Middle frontal gyrus (tissue), 1 donor: ENCODE measurements around the gene MRGPRG.

ENCODE experiments used
- DNase-seq: peaks from one replicate; pipeline ENCODE4 v3.0.0-alpha.2; 2015; ENCODE audit warnings: low spot score; ENCODE audit errors: extremely low spot score

The MRGPRG gene

DNA sequence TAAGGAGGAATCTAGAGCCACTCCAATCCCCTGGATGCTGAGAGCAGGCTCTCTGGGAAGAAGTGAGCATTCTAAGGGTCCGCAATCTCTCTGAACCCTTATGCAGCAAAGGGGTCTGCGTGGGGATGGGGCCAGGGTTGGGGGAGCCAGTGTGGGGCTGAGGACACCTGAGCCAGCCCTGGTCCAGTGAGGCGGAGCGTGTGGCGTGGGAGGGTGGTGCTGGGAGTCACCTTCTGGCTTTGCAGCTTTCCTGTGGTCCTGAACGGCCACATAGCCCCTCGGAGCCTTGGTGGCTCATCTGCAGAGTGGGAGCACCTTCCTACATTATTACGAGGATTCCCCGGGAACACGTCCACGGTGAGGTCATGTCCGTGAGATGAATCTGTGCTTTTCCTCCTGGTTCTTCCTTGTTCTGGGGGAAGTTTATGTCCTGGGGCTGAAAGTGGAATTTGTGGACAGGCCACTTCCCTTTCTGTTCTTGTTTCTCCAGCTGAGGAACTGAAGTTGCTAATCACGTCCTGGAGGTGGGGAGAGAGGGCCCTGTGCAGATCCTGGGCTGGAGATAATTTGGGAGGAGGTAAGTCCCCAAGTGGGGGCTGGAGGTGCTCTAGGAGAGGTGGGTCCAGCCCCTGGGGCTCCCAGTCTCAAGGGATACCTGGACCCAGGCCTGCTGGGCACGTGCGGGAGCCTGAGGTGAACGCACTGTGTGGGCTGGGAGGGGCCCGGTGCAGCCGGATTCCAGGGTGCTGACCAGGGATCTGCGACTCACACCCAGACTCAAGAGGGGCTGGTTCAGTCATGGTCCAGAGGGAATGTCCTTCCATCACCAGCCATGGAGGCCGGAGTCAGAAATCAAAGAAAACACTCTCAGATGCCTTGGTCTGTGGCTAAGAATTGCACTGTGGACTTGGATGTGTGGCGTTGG, 7.5 kb upstream of the MRGPRG start:
- no peak for DNase-seq

DNA sequence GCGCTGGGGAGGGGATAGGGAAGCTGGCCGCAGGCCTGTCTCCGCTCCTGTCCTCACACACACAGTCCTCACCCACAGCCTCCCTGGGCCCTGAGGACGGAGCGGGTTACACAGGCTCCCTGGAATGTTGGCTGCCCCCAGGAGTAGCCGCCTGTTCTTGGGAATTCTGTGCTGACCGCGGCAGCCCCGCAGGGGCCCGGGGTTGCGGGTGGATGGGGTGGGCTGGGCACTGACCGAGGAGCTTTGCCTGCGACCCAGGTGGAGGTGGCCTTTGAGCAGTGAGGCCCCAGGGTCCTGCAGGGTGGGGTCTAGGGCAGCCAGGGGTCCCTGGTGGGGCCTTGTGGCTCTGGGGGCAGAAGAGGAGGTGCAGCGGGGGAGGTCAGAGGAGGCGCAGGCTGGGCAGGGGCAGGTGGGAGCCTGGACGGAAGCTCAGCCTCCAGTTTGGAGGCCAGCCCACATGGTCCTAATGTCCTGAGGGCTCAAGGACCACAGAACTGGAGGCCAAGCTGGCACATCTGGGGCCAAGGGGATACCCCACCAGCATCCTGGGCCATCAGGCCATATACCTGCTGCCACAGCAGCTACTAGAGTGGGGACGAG, 6.6 kb upstream of the MRGPRG start:
- DNase-seq = no peak

DNA sequence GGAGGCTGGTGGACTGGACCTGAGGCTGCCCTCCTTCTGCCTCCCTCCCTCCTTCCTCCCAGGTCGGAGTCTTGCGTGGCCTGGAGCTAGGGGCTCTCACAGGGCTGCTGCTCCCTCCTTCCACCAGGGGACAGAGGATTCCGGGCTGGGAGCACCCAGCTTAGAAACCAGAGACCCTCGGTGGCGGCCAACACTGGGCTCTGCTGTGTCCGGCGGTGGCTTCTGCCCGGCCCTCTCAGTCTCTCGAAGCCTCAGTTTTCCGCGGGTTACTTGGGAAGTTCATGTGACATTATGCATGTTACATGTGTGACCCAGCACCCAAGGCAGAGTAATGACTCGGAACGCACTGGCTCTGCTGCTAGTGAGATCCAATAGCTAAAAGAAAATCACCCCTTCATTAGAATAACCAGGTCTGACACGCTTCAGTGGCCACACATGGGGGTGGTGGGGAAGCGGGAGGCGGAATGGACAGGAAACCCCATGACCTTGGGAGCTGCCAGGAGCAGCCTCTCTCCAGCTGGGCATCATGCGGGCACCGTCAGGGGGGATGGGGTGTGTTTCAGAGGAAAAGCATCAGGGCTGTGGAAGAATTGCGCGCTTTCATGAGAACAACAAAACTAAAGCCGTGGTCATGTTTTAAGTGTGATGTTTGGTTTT, 5.9 kb upstream of the MRGPRG start:
- no peak for DNase-seq

DNA sequence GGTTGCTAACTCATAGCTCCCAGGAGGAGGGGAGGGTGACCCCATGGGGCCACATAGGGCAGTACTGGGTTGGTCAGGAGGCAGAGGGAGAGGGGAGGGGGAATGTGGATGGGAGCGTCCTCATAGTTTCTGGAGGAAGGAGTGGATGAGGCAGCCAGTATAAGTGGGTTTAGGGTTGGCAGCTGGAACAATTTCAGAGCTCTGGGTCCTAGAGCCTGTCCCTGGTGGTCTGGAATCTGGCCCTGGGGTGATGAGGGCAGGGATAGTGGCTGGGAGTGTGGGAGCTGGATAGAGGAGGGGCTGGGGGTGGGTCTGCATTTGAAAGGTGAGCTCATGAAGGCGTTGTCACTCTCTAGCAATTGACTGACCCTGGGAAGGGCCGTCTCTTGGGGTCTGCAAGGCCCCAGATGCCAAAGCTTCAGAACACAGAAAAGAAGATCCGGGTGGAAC, 5.3 kb upstream of the MRGPRG start:
- DNase-seq = no peak

DNA sequence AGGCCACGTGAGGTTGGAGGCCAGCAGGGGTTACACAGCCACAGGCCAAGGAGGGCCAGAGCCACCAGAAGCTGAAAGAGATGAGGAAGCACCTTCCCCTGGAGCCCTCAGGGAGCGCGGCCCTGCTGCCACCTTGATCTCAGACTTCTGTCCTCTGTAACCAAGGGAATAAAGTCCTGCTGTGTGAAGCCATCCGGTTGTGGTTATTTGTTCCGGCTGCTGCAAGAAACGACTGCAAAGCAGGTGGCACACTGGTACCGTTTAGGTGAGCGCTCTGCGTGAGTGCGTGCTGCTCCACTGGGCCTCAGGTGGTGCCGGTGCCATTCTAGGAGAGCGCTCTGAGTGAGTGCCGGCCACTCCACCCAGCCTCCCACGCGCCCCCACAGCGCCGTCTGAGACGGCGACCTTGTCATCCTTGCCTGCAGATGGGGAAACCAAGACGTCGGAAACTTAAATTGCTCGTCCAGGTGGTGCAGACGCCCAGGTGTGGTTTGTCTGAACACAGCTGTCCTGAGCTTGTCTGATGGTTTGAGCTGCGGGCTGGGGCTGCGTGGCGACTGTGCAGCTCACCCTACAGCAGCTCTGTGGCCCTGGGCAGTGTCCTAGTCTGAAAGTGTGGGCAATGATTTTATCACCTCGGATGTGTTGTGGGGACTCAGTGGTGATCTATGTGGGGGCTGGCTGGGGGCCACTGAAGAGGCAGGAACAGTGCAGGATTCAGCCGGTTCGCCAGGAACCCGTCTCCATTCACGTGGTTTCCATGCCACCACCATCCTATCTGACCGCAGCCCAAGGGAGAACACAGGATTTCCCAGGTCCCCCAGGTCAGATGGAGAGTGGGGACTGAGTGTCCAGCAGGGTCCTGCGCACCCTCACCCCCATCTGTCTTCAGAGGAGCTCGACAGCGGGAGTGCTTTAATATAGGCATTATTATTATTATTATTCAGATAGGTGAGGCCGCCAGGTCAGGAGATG, 4.6 kb upstream of the MRGPRG start:
- no peak for DNase-seq

DNA sequence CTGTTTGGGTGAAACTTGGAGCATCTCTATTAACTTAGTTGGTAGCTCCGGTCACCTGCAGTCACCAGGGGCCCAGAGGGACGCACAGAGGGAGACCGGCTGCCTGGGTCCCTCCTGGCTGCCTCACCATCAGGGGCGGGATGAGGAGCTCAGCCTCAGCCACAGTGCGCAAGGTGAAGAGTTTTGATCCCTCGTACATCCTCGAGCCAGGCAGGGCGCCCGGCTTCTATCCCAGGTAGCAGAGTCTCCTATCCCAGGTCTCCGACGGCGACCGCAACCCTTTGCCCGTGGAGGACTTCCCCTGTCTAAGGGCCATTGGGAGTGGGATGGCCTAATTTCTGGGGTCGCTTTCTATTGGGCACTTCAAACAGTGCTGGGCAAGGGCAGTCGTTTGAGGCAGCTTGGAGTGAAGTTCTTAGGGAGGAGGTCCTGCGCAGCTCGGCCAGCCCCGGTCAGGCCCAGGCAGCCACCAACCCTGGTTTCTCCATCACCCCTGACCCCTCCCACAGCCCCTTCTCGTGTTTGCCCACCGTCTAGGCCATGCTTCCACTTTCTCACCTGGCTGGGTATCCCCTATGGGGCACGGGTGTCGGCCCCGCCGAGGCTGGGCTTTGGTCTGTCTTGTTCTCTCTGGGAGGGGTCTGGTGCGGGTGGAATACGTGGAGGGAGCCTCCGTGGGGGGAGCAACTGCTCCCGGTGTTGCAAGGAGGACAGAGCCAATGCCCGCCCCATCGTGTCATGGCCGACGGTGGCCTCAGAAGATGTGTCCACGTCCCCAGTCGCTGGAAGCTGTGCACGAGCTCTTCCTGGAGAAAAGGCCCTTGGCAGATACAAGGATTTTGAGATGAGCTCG, 3.6 kb upstream of the MRGPRG start:
- no peak for DNase-seq

DNA sequence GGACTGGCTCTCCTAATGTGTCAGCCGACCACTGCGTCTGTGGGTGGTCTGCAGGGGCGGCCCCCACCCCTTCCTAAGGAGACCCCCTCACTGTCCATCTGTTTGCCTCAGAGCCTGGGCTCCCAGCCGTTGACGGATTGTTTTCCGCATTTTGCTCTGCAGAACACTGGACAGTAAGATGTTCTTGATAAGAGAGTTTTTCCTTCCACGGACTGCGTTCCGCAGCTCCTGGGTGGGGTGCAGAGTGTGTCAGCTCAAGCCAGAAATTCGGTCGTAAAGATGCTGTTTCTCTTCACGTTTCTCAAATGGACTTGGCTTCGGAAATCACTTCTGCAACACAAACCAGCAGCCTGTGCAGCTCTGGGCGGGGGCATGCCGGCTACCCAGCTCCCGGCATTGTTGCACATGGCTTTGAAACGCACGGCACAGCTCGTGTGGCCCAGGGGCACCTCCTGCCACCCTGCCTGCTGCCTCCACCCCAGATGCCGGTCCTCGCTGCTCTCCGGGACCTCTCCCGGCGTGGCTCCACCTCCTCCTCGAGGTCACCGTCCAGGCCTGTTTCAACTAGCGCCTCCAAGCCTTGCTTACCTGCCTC, 2.9 kb upstream of the MRGPRG start:
- no peak for DNase-seq

DNA sequence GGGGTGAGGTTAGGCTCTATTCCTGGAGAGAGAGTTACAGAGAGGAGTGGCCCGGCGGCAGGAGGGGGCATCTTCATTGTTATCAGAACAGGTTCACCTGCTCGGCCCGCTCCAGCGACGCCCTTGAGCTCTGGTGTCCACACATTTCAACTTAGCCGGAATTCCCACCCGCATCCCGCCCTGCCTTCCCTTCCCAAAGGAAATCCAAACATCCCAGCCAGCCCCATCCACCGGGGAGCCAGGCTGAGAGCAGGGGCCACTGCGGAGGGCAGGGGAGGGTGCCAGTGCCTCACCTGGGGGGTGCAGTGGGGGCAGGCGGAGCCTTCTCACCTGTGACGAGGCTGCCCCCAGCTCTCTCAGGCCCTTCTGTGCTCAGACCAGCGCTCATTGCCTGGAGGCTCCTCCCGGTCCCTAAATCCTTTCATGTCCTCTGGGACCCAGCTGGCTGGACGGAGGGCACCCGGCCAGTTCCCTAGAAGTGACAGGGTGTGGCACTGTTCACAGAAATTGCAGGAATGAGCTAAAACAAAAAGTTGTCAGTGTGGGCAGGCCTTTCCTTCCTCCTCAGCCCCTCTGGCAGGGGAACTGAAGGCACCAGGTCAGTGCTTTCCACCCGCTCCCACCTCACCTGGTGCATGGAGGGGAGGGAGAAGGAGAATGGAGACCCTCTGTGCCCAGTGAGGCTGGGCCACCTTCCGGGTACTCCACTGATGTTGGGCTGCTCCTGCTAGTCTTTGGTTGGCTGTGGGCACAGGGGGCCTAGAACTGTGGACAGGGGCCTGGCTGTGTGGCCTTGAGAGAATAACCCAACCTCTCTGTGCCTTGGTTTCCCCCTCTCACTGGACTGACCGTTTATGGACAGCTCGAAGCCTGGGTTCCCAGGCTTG, 2.2 kb upstream of the MRGPRG start:
- DNase-seq = no peak

DNA sequence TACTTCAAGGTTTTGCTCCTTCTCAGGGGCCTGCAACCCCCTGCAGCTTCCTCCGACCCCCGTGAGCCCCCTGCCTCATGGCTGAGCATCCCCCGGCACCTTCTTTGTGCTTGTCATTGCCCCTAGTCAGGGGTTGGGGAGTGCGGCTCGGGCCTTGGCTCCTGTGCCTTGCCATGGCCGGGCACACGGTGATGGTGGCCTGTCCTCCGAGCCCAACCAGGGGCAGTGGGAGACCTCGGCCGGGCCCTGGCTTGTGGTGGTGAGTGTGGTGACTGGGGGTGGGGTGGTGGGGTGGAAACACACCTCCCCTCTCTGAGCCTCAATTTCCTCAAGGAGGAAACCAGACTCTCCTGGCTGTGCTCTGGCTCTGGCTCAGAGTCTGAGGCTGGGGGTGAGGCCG, 1.5 kb upstream of the MRGPRG start:
- no peak for DNase-seq

DNA sequence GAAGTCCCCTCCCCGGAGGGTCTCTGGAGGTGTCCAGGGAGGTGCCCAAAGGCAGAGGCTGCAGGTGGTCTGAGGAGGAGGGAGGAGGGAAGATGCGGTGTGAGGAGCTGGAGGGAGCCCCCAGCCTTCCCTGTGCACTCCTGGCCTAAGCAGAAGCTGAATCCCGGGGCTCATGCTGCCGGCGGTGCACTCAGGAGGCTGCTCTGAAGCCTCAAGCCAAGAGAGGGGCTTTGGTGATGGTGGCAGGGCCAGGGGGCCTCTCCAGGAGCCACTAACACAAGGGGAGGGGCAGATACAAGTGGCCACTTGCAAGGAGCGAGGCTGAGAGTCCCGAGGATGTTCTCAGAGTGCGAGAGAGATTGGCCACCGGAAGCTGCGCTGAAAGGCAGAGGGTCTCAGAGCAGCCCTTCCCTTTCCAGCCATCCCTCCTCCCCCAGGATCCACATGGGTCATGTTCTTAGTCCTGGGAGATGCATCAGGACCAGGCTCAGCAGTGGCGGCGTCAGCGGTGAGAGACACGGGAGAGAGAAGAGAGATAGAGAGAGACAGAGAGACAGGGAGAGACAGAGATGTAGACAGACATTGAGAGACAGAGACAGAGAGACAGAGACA, 774 bp upstream of the MRGPRG start:
- DNase-seq = no peak

DNA sequence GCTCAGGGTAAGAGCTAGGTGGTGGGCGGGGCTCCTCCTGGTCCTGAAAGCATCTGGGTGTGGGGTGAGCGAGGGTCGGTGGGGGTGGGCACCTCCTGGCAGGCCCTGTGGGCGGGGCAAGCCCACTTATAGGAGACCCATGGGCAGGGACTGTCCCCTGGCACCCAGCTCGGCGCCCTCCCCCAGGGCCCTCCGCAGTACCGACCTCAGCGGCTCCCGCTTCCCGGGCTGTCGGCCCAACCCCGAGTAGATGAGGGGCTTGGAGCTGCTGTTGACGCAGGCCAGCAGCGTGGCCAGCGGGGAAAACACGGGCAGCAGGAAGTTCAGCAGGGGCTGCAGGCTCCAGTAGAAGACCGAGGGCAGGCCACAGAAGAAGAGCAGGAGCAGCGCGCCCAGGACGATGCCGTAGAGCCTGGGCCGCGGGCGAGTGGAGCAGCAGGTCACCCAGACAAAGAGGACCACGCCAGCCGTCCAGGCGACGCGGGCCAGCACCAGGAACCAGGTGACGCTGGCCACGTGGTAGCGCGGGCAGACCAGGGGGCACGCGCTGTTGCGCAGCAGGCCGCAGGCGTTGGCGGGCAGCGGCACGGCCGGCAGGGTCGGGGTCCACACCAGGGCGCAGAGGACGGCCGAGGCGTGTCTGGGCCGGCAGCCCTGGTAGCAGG, 663 bp downstream of the MRGPRG start:
- no peak for DNase-seq

DNA sequence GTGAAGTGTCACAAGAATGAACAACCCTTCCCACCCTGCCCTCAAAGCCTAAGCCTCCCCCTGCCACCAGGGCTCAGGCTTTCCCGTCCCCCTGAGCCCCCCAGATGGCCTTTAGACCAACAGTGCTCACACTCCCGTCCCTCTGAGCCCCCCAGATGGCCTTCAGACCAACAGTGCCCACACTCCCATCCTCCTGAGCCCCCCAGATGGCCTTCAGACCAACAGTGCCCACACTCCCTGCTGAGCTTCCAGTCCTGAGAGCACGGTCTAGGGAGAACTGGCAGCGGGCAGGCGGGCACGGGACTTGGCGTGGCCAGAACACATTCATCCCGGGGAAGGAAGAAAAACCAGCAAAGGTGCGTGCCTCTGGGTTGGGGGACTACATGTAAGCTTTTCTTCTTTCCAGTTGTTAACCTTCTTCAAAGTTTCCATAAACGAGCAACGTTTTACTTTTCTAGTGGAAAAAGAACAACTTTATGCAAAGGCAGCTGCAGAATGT, 2.5 kb downstream of the MRGPRG start:
- DNase-seq = no peak

DNA sequence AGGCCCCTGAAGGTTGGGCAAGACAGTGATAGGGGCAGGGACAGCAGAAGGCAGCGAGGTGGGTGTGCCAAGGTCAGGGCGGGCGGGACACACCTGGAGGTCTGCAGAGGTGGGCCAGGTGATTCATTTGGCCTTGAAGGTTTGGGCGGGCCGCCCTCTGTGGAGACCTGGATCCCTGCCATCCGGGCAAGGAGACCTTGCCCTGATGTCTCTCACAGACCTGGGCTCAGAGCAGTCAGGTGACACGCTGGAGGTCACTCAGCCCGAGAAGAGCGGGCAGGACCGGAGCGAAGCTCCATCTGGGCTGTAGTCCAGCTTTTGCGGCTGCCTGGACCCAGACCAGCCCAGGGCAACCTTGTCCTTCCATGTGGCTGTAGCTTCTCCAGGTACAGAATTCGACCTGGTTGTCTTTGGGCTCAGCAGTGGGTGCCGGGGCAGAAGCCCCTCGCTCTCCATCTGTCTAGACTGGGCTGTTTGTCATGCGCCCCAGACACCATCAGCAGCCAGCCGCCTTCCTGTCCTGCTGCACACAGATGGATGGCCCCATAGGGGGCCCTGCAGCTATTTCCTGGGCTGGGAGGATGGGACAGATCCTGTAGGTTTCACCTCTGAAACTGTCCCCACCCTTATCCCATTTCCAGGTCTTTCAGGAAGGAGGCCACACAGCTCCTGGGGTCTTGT, 3.1 kb downstream of the MRGPRG start:
- no peak for DNase-seq

DNA sequence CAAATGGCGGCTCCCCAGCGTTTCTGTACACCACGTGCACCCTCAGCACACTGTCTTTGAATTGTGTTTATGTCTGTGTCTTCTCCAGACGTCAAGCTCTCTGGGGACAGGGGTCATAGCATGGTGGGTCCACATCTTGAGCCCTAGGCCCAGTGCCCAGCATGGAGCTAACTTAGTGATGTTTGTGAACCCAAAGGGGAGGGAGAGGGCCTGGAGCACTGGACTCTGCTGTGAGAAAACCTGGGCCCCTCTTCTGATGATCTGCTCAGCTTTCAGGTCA, 4.3 kb downstream of the MRGPRG start:
- DNase-seq = no peak

DNA sequence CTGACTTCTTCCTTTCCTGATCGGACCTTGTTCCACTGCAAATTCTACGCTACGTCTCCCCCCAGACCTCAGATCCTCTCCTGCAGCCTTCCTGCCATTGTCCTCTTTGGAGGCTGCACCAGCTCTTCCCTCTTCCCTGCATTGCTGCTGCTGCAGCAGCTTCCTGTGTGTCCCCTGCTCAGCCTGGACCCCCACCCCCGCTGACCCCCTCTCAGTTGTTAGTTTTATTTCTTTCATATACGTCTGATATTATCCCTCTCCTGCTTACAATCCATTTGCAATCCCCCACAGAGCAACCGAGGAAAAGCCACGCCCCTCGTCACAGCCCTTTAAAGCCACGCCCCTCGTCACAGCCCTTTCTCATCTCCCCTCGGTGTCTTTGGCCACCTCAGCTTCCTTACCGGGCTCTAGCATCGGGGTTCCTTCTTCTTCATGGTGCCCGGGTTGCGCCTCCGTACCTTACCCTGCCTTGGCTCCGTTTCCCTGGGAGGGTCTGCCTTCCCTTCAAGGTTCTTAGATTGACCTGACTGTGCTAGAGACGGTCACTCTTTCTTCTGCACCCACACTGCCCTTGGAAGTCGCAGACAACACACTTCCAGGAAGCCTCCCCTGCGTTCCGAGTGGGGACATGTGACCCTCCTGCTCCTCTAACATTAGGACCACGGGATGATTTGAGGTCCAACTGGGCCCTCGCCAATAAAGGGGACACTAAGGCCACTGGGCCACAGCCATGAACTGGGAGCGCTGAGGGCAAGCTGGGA, 4.8 kb downstream of the MRGPRG start:
- no peak for DNase-seq

DNA sequence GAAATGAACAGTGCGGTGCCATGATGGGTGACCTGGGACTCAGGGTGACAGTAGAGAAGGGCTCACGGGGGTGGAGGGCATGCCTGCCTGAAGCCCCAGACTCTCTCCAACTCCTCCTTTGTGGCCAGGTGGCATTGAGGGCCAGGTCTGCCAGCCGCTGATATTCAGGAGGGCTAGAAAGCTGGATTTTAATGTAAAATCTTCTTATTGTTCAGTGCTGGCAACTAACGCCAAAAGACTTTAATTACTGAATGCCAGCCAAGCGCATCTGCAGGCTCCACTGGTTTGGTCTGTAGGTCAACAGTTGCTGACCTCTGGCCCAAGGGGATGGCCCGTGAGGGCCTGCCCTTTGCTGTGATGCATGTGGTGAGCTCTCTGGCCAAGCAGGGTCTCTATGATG, 10.3 kb downstream of the MRGPRG start:
- no peak for DNase-seq
